H1 (cell line): ENCODE measurements around the gene SRRM5. TPM values are rescaled to one million over a fixed set of nuclear protein-coding genes. Genes with fewer than 3 reads are reported as not detected.

Experiments
- BRCA1 ChIP-seq: IDR thresholded peaks from 2 replicates; pipeline ENCODE4 v1.6.1; 2012; ENCODE audit warnings: low read depth, low read length, improper control_type of control experiment
- KDM4A ChIP-seq: IDR thresholded peaks from one replicate; pipeline ENCODE4 v1.7.1; 2012; ENCODE audit warnings: low read depth, mild to moderate bottlenecking, moderate library complexity, low read length, inconsistent platforms; ENCODE audit not compliant: severe bottlenecking
- polyA plus RNA-seq, 7 experiments: library from polyadenylated mRNA; depleted of rRNA in 3 of 7; stranded (reverse) in 5 of 7; unstranded in 2 of 7; fragments of >200 nt in 5 of 7; fragments of 200-250 nt in 2 of 7; gene quantifications; 1 replicate in 5 of 7; 2 replicates in 1 of 7; 4 replicates in 1 of 7; pipeline versions ENCODE4 v1.2.1 to v1.2.3, GENCODE V29; 2011 to 2013; ENCODE audit warnings: missing spikeins in 2 of 7, mixed read lengths in 2 of 7
- total RNA-seq: library from RNA; stranded (reverse); fragmentation: NEBNext Ultra II Directional; extraction: Animal tissue kit (Norgen Biotek cat#: 25700); gene quantifications from 2 replicates; pipeline ENCODE4 v1.2.1, GENCODE V29; 2021

The SRRM5 gene
- total and polyA plus RNA-seq, 2 of the 8 experiments (the other 6 are each of a cell fraction or from before 2014, with no cell fraction given) = 0.06 to 0.11 TPM

DNA sequence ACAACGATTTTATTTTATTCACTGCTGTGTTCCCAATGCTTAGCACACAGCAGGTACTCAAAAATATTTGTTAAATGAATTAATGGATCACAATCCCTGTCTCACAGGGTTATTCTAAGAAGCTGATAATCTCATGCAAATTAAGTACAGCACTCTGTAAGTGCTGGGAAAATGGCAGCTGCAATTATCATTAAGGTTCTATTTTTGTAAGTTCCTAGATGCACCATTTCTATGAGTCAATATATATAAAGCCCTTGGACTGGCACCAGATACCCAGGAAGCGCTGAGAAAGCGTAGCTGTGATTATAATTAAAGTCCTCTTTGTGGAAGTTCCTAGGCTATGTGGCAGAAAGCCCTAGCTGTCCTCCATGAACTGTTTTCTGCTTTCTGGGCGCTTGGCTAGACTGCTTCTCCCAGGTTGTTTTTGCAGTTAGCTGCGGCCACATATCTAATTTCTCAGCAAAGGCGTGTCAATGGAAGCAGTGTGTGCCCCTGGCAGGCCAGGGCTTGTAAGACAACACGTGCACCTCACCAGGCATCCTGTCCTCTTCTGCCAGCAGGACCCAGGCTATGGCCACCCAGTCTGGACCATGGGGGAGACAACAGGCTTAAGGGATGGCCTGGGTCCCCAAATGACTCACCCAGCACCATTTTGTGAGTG is 5.2 kb upstream of the SRRM5 start (continued):
- TF ChIP-seq KDM4A (no peak), BRCA1 (no peak)
